Smooth muscle cell (in vitro differentiated cells): ENCODE measurements around the gene P2RY13. TPM values are rescaled to one million over a fixed set of nuclear protein-coding genes. Genes with fewer than 3 reads are reported as not detected.

Experiments used
- polyA plus RNA-seq: library from polyadenylated mRNA; unstranded; fragments of >200 nt; fragmentation: Nextera tagmentation; extraction: Ambion mirVana; gene quantifications from 2 replicates; pipeline ENCODE4 v1.2.1, GENCODE V29; 2016
- total RNA-seq: library from RNA; depleted of rRNA; stranded (reverse); fragments of >200 nt; gene quantifications from 2 replicates; pipeline ENCODE4 v1.2.3, GENCODE V29; 2014

P2RY13 gene
- total and polyA plus RNA-seq, 2 experiments from 2014 or later = not detected

Other genes starting within 250 kb of the P2RY13 start
- gene MED12L, start 243.9 kb downstream of the P2RY13 start, total RNA-seq = 0.22 and 1.5 TPM in 2 replicates
- gene MED12L, start 243.9 kb downstream of the P2RY13 start, polyA plus RNA-seq = 0.26 and 0.93 TPM in 2 replicates
- 4.2 TPM in 1 of 2 replicates, not detected in the other for gene GPR171, start 126.3 kb downstream of the P2RY13 start, total RNA-seq
- 0.65 TPM in 1 of 2 replicates, not detected in the other for gene GPR171, start 126.3 kb downstream of the P2RY13 start, polyA plus RNA-seq
- not detected in 2 replicates for gene P2RY14, start 51.0 kb downstream of the P2RY13 start, total RNA-seq
- gene P2RY14, start 51.0 kb downstream of the P2RY13 start, polyA plus RNA-seq = not detected in 2 replicates
- gene GPR87, start 12.7 kb downstream of the P2RY13 start, total RNA-seq = 24.0 and 27.1 TPM in 2 replicates
- gene GPR87, start 12.7 kb downstream of the P2RY13 start, polyA plus RNA-seq = 5.1 and 25.4 TPM in 2 replicates
- gene P2RY12, start 55.2 kb upstream of the P2RY13 start, total RNA-seq = not detected in 2 replicates
- gene P2RY12, start 55.2 kb upstream of the P2RY13 start, polyA plus RNA-seq = not detected in 2 replicates
- 0.04 and 1.3 TPM in 2 replicates for gene IGSF10, start 131.5 kb upstream of the P2RY13 start, total RNA-seq
- gene IGSF10, start 131.5 kb upstream of the P2RY13 start, polyA plus RNA-seq = not detected in 2 replicates